Muscle layer of duodenum (tissue), 2 donors: ENCODE results near the gene CADM2.

Experiments used
- H3K27ac ChIP-seq: one replicate; pipeline ENCODE4 v1.7.0; 2013; ENCODE audit warnings: mild to moderate bottlenecking, low read length
- H3K27me3 ChIP-seq: one replicate; pipeline ENCODE4 v1.7.0; 2013; ENCODE audit warnings: low read depth, mild to moderate bottlenecking, control low read depth, low read length
- H3K36me3 ChIP-seq, 2 donors: one replicate each; pipeline ENCODE4 v1.7.0; 2013; ENCODE audit warnings: low read length in 2 of 2, control low read depth in 1 of 2, mild to moderate bottlenecking in 1 of 2; ENCODE audit not compliant: insufficient read depth in 2 of 2, control insufficient read depth in 1 of 2
- H3K4me1 ChIP-seq, 2 donors: one replicate each; pipeline ENCODE4 v1.7.0; 2013; ENCODE audit warnings: low read length in 2 of 2, mild to moderate bottlenecking in 2 of 2, control low read depth in 1 of 2, moderate library complexity in 1 of 2; ENCODE audit not compliant: insufficient read depth in 2 of 2, control insufficient read depth in 1 of 2
- H3K4me3 ChIP-seq, 2 donors: one replicate each; pipeline ENCODE4 v1.7.0; 2013; ENCODE audit warnings: low read length in 2 of 2, low read depth in 1 of 2, mild to moderate bottlenecking in 1 of 2
- H3K9me3 ChIP-seq, 2 donors: one replicate each; pipeline ENCODE4 v1.7.0; 2013; ENCODE audit warnings: low read length in 2 of 2, control low read depth in 1 of 2, mild to moderate bottlenecking in 1 of 2; ENCODE audit not compliant: control insufficient read depth in 1 of 2
- donor health status: healthy.

The CADM2 gene

GRCh38 chr3:85838921-85839320, 880.1 kb downstream of the CADM2 start:
- no peak overlapping the region for H3K27ac ChIP-seq
- H3K27me3 ChIP-seq: no peaks in the 10 kb centered on the region

GRCh38 chr3:85842081-85842480, 883.3 kb downstream of the CADM2 start:
- Histone ChIP-seq H3K27ac (no peak overlapping the region), H3K36me3 (no peaks in the 10 kb centered on the region), H3K4me1 (no peaks in the 10 kb centered on the region), H3K4me3 (no peak overlapping the region), H3K27me3 (no peaks in the 10 kb centered on the region), H3K9me3 (no peaks in the 10 kb centered on the region)

More at GRCh38 chr3:85838921-85839320, 880.1 kb downstream of the CADM2 start:
- no peaks in the 10 kb centered on the region for H3K4me1 ChIP-seq
- no peaks in the 10 kb centered on the region for H3K9me3 ChIP-seq
- no peak overlapping the region for H3K4me3 ChIP-seq
- no peaks in the 10 kb centered on the region for H3K36me3 ChIP-seq

- Histone ChIP-seq H3K27ac (no peak overlapping the region), H3K36me3 (no peaks in the 10 kb centered on the region), H3K4me3 (no peak overlapping the region), H3K27me3 (no peaks in the 10 kb centered on the region), H3K4me1 (no peaks in the 10 kb centered on the region), H3K9me3 (no peaks in the 10 kb centered on the region)
Observed at GRCh38 chr3:85846940-85847339, 888.2 kb downstream of the CADM2 start.

- no peak overlapping the region for H3K27ac ChIP-seq
- H3K4me3 ChIP-seq: no peak overlapping the region
- H3K9me3 ChIP-seq: no peaks in the 10 kb centered on the region
- H3K36me3 ChIP-seq: no peaks in the 10 kb centered on the region
- H3K4me1 ChIP-seq: no peaks in the 10 kb centered on the region
- no peaks in the 10 kb centered on the region for H3K27me3 ChIP-seq
Observed at GRCh38 chr3:85851071-85851470, 892.3 kb downstream of the CADM2 start.

- no peak overlapping the region for H3K27ac ChIP-seq
- no peaks in the 10 kb centered on the region for H3K27me3 ChIP-seq
- H3K36me3 ChIP-seq: no peaks in the 10 kb centered on the region
- no peaks in the 10 kb centered on the region for H3K9me3 ChIP-seq
- H3K4me1 ChIP-seq: no peaks in the 10 kb centered on the region
- no peak overlapping the region for H3K4me3 ChIP-seq
Observed at GRCh38 chr3:85853805-85854204, 895.0 kb downstream of the CADM2 start.

GRCh38 chr3:85862893-85863455, 904.2 kb downstream of the CADM2 start:
- H3K36me3 ChIP-seq: no peaks in the 10 kb centered on the region
- no peaks in the 10 kb centered on the region for H3K4me1 ChIP-seq
- no peaks in the 10 kb centered on the region for H3K9me3 ChIP-seq
- no peaks in the 10 kb centered on the region for H3K27me3 ChIP-seq
- H3K4me3 ChIP-seq: no peak overlapping the region
- H3K27ac ChIP-seq: no peak overlapping the region

GRCh38 chr3:85864896-85865295, 906.1 kb downstream of the CADM2 start:
- no peaks in the 10 kb centered on the region for H3K4me1 ChIP-seq
- no peaks in the 10 kb centered on the region for H3K9me3 ChIP-seq
- H3K4me3 ChIP-seq: no peak overlapping the region
- H3K27me3 ChIP-seq: no peaks in the 10 kb centered on the region
- H3K36me3 ChIP-seq: no peaks in the 10 kb centered on the region
- no peak overlapping the region for H3K27ac ChIP-seq

- H3K27ac ChIP-seq: no peak overlapping the region
- no peaks in the 10 kb centered on the region for H3K27me3 ChIP-seq
- H3K4me1 ChIP-seq: no peaks in the 10 kb centered on the region
- H3K9me3 ChIP-seq: no peaks in the 10 kb centered on the region
- H3K4me3 ChIP-seq: no peak overlapping the region
- H3K36me3 ChIP-seq: no peaks in the 10 kb centered on the region
Observed at GRCh38 chr3:85867072-85867471, 908.3 kb downstream of the CADM2 start.

GRCh38 chr3:85875589-85875988, 916.8 kb downstream of the CADM2 start:
- no peaks in the 10 kb centered on the region for H3K36me3 ChIP-seq

GRCh38 chr3:85877631-85878030, 918.8 kb downstream of the CADM2 start:
- Histone ChIP-seq H3K27ac (no peak overlapping the region), H3K4me1 (no peaks in the 10 kb centered on the region), H3K4me3 (no peak overlapping the region), H3K36me3 (no peaks in the 10 kb centered on the region), H3K9me3 (peaks cover 0 to 2% of the 10 kb centered on the region in 2 donors), H3K27me3 (no peaks in the 10 kb centered on the region)

More at GRCh38 chr3:85875589-85875988, 916.8 kb downstream of the CADM2 start:
- Histone ChIP-seq H3K4me1 (no peaks in the 10 kb centered on the region), H3K27ac (no peak overlapping the region), H3K27me3 (no peaks in the 10 kb centered on the region), H3K4me3 (no peak overlapping the region), H3K9me3 (no peaks in the 10 kb centered on the region)

- Histone ChIP-seq H3K36me3 (no peaks in the 10 kb centered on the region), H3K4me1 (no peaks in the 10 kb centered on the region), H3K4me3 (no peak overlapping the region), H3K27ac (no peak overlapping the region), H3K9me3 (peaks cover 0 to 2% of the 10 kb centered on the region in 2 donors), H3K27me3 (no peaks in the 10 kb centered on the region)
Observed at GRCh38 chr3:85881833-85882393, 923.1 kb downstream of the CADM2 start.

GRCh38 chr3:85890043-85890555, 931.3 kb downstream of the CADM2 start:
- H3K36me3 ChIP-seq: no peaks in the 10 kb centered on the region
- H3K4me1 ChIP-seq: no peaks in the 10 kb centered on the region
- no peak overlapping the region for H3K27ac ChIP-seq
- H3K4me3 ChIP-seq: no peak overlapping the region
- H3K9me3 ChIP-seq: no peaks in the 10 kb centered on the region
- H3K27me3 ChIP-seq: no peaks in the 10 kb centered on the region
